ENCODE results near the gene ZC3H7B.
"Not testable (repeated sequence)": the region's sequence is repeated elsewhere in the genome, so short reads cannot be mapped to it uniquely, and the experiment has no call there.

ZC3H7B gene

DNA sequence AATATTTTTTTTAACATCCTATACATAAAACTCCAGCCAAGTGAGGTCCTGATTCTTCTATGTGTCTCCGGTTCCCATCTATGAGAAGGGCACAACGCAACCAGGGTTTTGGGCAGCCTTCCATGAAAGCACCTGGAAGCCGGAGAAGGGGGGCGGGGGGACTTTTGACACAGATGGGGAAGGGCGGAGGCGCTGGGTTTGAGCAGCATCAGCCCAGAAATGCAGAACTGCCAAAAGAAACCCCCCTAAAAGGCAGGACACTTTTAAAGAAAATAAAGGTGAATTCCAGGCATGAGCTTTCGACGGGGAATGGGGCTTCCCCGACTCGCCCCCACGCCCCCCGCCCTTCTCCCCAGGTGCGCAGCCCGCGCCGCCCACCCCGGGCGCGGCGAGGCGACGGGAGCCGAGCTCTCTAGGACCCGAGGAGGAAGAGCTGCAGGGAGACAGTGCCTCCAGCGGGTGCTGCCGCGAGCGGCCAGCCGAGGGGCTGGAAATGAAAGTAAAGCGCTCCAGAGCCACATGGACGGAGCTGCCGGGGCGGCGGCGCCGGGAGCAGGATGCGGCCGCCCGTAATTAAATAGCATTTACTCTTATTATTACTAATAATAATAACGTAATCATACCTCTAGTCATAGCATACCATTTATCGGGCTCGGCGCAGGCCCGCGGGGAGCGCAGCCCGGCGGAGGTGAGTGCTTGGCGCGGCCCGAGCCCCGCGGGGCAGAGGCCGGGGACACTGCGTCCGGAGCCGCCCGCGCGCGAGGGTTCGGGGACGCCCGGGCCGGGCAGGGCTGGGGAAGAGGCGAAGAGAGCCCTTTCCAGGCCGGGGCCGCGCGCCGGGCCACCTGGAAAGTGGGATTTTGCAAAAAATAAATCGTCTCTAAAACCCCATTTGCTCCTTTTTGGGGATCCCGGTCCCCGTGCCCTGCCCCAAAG lies at the start of gene ZC3H7B:
Gene ZC3H7B, plus strand, starts transcription at position 441 of the 936 bp plus-strand sequence. CDS start 19,136 bp downstream, outside the sequence.
- H3K36me3 ChIP-seq (ENCODE audit: control insufficient read depth in 2 of 2, insufficient read depth in 2 of 2, low read length in 2 of 2), result no peaks in the 10 kb centered on the region
- H3K4me3 ChIP-seq (ENCODE audit: low read length in 2 of 2), result peak within 1 kb of the TSS; percentile 73 to 80
- no peaks in the 10 kb centered on the region for H3K27me3 ChIP-seq (ENCODE audit: control insufficient read depth in 1 of 2, insufficient read depth in 2 of 2, low read length in 2 of 2)
- H3K27ac ChIP-seq (ENCODE audit: low read length), result peak within 1 kb of the TSS; percentile 58
- H3K9me3 ChIP-seq (ENCODE audit: control insufficient read depth in 2 of 2, low read length in 2 of 2), result no peaks in the 10 kb centered on the region
- H3K4me1 ChIP-seq (ENCODE audit: control insufficient read depth, insufficient read depth, low read length), result peaks cover 13% of the 10 kb centered on the region
- H3K9ac ChIP-seq (ENCODE audit: low read length in 2 of 2), result peak within 1 kb of the TSS; percentile 82 to 94

- Histone ChIP-seq H3K9ac (ENCODE audit: low read length in 2 of 2) (no peak overlapping the region), H3K4me1 (ENCODE audit: control insufficient read depth, insufficient read depth, low read length) (peaks cover 6% of the 10 kb centered on the region), H3K27ac (ENCODE audit: low read length) (no peak overlapping the region), H3K9me3 (ENCODE audit: control insufficient read depth in 2 of 2, low read length in 2 of 2) (no peaks in the 10 kb centered on the region), H3K4me3 (ENCODE audit: low read length in 2 of 2) (no peak overlapping the region), H3K27me3 (ENCODE audit: control insufficient read depth in 1 of 2, insufficient read depth in 2 of 2, low read length in 2 of 2) (no peaks in the 10 kb centered on the region), H3K36me3 (ENCODE audit: control insufficient read depth in 2 of 2, insufficient read depth in 2 of 2, low read length in 2 of 2) (peaks cover 34 to 52% of the 10 kb centered on the region in 2 donors)
These were observed 49.0 kb upstream of the ZC3H7B start for GRCh38 chr22:41252365-41252764.

DNA sequence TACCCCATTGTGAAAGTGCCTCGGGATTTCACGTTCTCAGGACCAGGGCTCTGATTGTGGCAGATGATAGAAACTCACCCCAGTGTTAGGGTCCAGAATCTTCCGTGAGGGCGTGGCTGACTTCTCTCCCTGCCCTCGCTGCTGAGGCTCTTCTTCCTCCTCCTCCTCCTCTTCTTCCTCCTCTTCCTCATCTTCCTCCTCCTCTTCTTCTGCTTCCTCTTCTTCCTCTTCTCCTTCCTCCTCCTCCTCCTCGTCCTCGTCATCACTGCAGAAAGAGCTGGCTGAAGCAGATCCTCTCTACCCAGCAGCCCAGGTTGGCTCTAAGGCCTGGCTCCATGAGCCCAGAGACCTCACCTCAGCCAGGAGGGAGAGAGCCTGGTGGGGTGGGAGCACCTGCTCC lies 47.1 kb upstream of the ZC3H7B start:
- Histone ChIP-seq H3K27ac (ENCODE audit: low read length) (no peak overlapping the region), H3K4me3 (ENCODE audit: low read length in 2 of 2) (no peak overlapping the region), H3K27me3 (ENCODE audit: control insufficient read depth in 1 of 2, insufficient read depth in 2 of 2, low read length in 2 of 2) (no peaks in the 10 kb centered on the region), H3K36me3 (ENCODE audit: control insufficient read depth in 2 of 2, insufficient read depth in 2 of 2, low read length in 2 of 2) (peaks cover 38 to 53% of the 10 kb centered on the region in 2 donors), H3K4me1 (ENCODE audit: control insufficient read depth, insufficient read depth, low read length) (peaks cover 6% of the 10 kb centered on the region), H3K9me3 (ENCODE audit: control insufficient read depth in 2 of 2, low read length in 2 of 2) (no peaks in the 10 kb centered on the region), H3K9ac (ENCODE audit: low read length in 2 of 2) (no peak overlapping the region)

DNA sequence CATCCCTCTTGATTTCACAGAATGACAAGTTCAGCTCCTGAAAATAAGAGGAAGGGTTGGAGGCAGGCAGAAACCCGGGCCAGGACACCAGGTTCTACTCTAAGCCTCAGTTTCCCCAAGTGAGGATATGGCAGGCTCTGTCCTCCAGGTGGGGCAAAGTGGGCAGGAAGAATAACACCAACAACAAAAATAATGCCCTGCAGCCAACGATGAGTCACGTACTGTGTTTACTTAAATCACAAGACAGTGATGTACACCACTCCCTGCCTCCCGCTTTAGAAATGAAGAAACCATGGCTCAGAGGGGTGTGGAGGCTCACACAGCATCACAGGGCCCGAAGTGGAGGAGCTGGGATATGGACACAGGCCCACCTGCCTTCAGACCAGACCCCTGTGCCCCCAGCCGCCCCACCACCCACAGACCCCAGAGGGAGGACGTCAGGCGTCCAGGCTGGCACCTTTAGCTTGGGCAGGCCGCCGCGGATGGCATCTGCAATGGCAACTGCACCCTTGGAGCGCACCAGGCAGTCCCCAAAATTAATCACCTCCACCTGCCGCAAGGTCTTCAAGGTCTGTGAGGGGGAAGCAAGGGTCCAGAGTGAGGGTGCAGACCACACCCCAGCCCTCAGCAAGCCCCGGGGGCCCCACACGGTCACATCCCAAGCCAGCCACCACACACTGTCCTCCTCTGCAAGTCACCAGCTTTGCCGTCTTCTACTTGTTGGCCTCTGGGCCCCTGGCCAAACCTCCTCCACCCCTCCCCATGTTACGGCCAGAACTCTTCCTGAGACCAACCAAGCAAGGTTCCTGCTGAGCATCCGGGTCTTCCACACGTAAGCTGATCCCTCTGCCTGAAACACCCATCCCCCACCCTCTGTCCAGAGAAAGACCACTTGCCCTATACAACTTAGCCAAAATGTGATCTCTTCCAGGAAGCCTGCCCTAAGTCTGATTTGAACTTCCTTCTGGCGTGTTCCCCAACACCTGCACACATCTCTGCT lies 44.8 kb upstream of the ZC3H7B start:
- H3K4me3 ChIP-seq (ENCODE audit: low read length in 2 of 2), result no peak overlapping the region
- no peaks in the 10 kb centered on the region for H3K9me3 ChIP-seq (ENCODE audit: control insufficient read depth in 2 of 2, low read length in 2 of 2)
- peaks cover 33 to 53% of the 10 kb centered on the region in 2 donors for H3K36me3 ChIP-seq (ENCODE audit: control insufficient read depth in 2 of 2, insufficient read depth in 2 of 2, low read length in 2 of 2)
- H3K27ac ChIP-seq (ENCODE audit: low read length), result no peak overlapping the region
- no peak overlapping the region for H3K9ac ChIP-seq (ENCODE audit: low read length in 2 of 2)
- H3K27me3 ChIP-seq (ENCODE audit: control insufficient read depth in 1 of 2, insufficient read depth in 2 of 2, low read length in 2 of 2), result no peaks in the 10 kb centered on the region
- peaks cover 6% of the 10 kb centered on the region for H3K4me1 ChIP-seq (ENCODE audit: control insufficient read depth, insufficient read depth, low read length)

GRCh38 chr22:41257696-41258095 lies 43.6 kb upstream of the ZC3H7B start:
- peaks cover 41 to 57% of the 10 kb centered on the region in 2 donors for H3K36me3 ChIP-seq (ENCODE audit: control insufficient read depth in 2 of 2, insufficient read depth in 2 of 2, low read length in 2 of 2)
- no peaks in the 10 kb centered on the region for H3K9me3 ChIP-seq (ENCODE audit: control insufficient read depth in 2 of 2, low read length in 2 of 2)
- H3K9ac ChIP-seq (ENCODE audit: low read length in 2 of 2), result no peak overlapping the region
- no peak overlapping the region for H3K27ac ChIP-seq (ENCODE audit: low read length)
- H3K4me1 ChIP-seq (ENCODE audit: control insufficient read depth, insufficient read depth, low read length), result peaks cover 6% of the 10 kb centered on the region
- no peaks in the 10 kb centered on the region for H3K27me3 ChIP-seq (ENCODE audit: control insufficient read depth in 1 of 2, insufficient read depth in 2 of 2, low read length in 2 of 2)
- H3K4me3 ChIP-seq (ENCODE audit: low read length in 2 of 2), result no peak overlapping the region

- peaks cover 51 to 66% of the 10 kb centered on the region in 2 donors for H3K36me3 ChIP-seq (ENCODE audit: control insufficient read depth in 2 of 2, insufficient read depth in 2 of 2, low read length in 2 of 2)
- not testable (repeated sequence) for H3K9me3 ChIP-seq (ENCODE audit: control insufficient read depth in 2 of 2, low read length in 2 of 2); H3K27ac ChIP-seq (ENCODE audit: low read length); H3K27me3 ChIP-seq (ENCODE audit: control insufficient read depth in 1 of 2, insufficient read depth in 2 of 2, low read length in 2 of 2); H3K4me1 ChIP-seq (ENCODE audit: control insufficient read depth, insufficient read depth, low read length); H3K4me3 ChIP-seq (ENCODE audit: low read length in 2 of 2); H3K9ac ChIP-seq (ENCODE audit: low read length in 2 of 2)
These were observed 41.6 kb upstream of the ZC3H7B start for GRCh38 chr22:41259756-41260155.

DNA sequence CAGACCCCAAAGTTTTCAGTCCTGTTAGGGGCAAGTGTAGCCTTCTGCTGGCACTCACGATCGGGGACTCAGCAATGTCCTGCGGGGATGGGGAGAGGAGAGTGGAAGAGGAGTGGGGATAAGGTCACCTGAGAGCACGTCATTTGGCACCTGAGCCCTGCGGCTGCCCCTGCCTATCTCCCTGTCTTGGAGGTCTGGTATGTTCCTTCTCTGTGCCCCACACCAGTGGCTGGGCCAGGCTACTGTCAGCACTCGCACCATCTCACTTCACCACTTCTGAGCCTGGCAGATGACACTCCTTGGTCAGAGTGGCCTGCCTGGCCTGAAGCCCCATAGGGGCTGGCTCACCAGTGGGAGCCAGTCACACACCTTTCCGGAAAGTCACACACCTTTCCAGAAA lies 40.5 kb upstream of the ZC3H7B start:
- no peaks in the 10 kb centered on the region for H3K27me3 ChIP-seq (ENCODE audit: control insufficient read depth in 1 of 2, insufficient read depth in 2 of 2, low read length in 2 of 2)
- H3K9me3 ChIP-seq (ENCODE audit: control insufficient read depth in 2 of 2, low read length in 2 of 2), result no peaks in the 10 kb centered on the region
- H3K36me3 ChIP-seq (ENCODE audit: control insufficient read depth in 2 of 2, insufficient read depth in 2 of 2, low read length in 2 of 2), result peaks cover 53 to 66% of the 10 kb centered on the region in 2 donors

DNA sequence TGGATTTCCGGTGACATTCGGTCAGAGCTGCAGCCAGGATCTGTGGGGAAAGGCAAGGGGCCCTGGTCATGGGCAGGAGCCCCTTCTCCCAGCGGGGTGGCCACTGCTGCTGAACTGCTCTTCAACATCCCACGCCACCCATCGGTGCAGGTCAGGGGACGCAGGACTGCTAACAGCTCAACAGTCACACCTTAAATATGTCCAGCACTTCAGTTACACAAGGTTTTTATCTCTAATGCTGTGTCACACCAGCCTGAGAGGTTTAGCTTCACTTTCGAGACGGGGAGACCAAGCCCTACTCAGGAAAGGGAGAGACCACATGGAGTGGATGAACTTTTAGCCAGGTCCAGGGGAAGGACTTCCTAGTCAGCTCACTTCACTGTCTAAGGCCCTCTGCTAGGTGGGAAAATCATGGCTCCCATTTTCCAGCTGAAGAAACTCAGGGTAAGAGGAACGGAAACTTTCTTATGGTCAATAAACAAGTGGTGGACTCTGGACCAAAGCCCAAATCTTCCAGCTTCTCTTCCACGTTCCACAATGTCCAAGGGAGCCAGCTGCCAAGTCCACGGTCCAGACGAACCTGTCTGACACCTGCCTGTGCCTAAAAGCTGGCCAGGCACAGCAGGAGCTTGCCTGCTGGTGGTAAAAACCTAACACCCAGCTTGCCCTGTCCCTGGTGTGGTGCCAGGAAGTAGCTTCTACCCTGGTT lies 39.6 kb upstream of the ZC3H7B start:
- no peak overlapping the region for H3K4me3 ChIP-seq (ENCODE audit: low read length in 2 of 2)

More for the DNA sequence above, 40.5 kb upstream of the ZC3H7B start:
- Histone ChIP-seq H3K4me3 (ENCODE audit: low read length in 2 of 2) (no peak overlapping the region), H3K9ac (ENCODE audit: low read length in 2 of 2) (no peak overlapping the region), H3K4me1 (ENCODE audit: control insufficient read depth, insufficient read depth, low read length) (peaks cover 6% of the 10 kb centered on the region), H3K27ac (ENCODE audit: low read length) (no peak overlapping the region)

GRCh38 chr22:41262250-41262765 lies 39.0 kb upstream of the ZC3H7B start:
- no peaks in the 10 kb centered on the region for H3K4me1 ChIP-seq (ENCODE audit: control insufficient read depth, insufficient read depth, low read length)
- H3K36me3 ChIP-seq (ENCODE audit: control insufficient read depth in 2 of 2, insufficient read depth in 2 of 2, low read length in 2 of 2), result peaks cover 50 to 62% of the 10 kb centered on the region in 2 donors
- no peak overlapping the region for H3K9ac ChIP-seq (ENCODE audit: low read length in 2 of 2)
- H3K27ac ChIP-seq (ENCODE audit: low read length), result no peak overlapping the region
- no peaks in the 10 kb centered on the region for H3K9me3 ChIP-seq (ENCODE audit: control insufficient read depth in 2 of 2, low read length in 2 of 2)
- H3K27me3 ChIP-seq (ENCODE audit: control insufficient read depth in 1 of 2, insufficient read depth in 2 of 2, low read length in 2 of 2), result no peaks in the 10 kb centered on the region
- no peak overlapping the region for H3K4me3 ChIP-seq (ENCODE audit: low read length in 2 of 2)

More for the DNA sequence above, 39.6 kb upstream of the ZC3H7B start:
- H3K9me3 ChIP-seq (ENCODE audit: control insufficient read depth in 2 of 2, low read length in 2 of 2), result no peaks in the 10 kb centered on the region
- no peak overlapping the region for H3K9ac ChIP-seq (ENCODE audit: low read length in 2 of 2)
- H3K4me1 ChIP-seq (ENCODE audit: control insufficient read depth, insufficient read depth, low read length), result peaks cover 3% of the 10 kb centered on the region
- no peak overlapping the region for H3K27ac ChIP-seq (ENCODE audit: low read length)
- H3K27me3 ChIP-seq (ENCODE audit: control insufficient read depth in 1 of 2, insufficient read depth in 2 of 2, low read length in 2 of 2), result no peaks in the 10 kb centered on the region
- H3K36me3 ChIP-seq (ENCODE audit: control insufficient read depth in 2 of 2, insufficient read depth in 2 of 2, low read length in 2 of 2), result peaks cover 50 to 62% of the 10 kb centered on the region in 2 donors

- H3K36me3 ChIP-seq (ENCODE audit: control insufficient read depth in 2 of 2, insufficient read depth in 2 of 2, low read length in 2 of 2), result peaks cover 53 to 61% of the 10 kb centered on the region in 2 donors
- no peaks in the 10 kb centered on the region for H3K9me3 ChIP-seq (ENCODE audit: control insufficient read depth in 2 of 2, low read length in 2 of 2)
- H3K4me1 ChIP-seq (ENCODE audit: control insufficient read depth, insufficient read depth, low read length), result no peaks in the 10 kb centered on the region
- H3K27ac ChIP-seq (ENCODE audit: low read length), result no peak overlapping the region
- no peaks in the 10 kb centered on the region for H3K27me3 ChIP-seq (ENCODE audit: control insufficient read depth in 1 of 2, insufficient read depth in 2 of 2, low read length in 2 of 2)
- no peak overlapping the region for H3K9ac ChIP-seq (ENCODE audit: low read length in 2 of 2)
- no peak overlapping the region for H3K4me3 ChIP-seq (ENCODE audit: low read length in 2 of 2)
These were observed 37.6 kb upstream of the ZC3H7B start for GRCh38 chr22:41263704-41264103.
